ENCODE measurements around the gene SAMD14. TPM values are rescaled to one million over a fixed set of nuclear protein-coding genes. Genes with fewer than 3 reads are reported as not detected.
A peak's percentile ranks its signal among the peaks of the same experiment; 100 is the strongest.

The SAMD14 gene
- total RNA-seq, 1 experiment from 2014 or later = not detected

GRCh38 chr17:50172936-50173334, 43.0 kb upstream of the SAMD14 start:
- Mint-ChIP-seq H3K4me1 (ENCODE audit: low read depth, unreplicated experiment) (peaks cover 29% of the 10 kb centered on the region), H3K4me3 (ENCODE audit: low read depth, unreplicated experiment) (no peak overlapping the region), H3K27ac (ENCODE audit: unreplicated experiment) (no peak overlapping the region), H3K27me3 (ENCODE audit: unreplicated experiment) (peaks cover 20% of the 10 kb centered on the region), H3K36me3 (ENCODE audit: insufficient read depth, unreplicated experiment) (no peaks in the 10 kb centered on the region), H3K9me3 (ENCODE audit: low read depth, unreplicated experiment) (no peaks in the 10 kb centered on the region)
- no peak for DNase-seq
- CTCF ChIA-PET = interaction anchor here (0.7 kb wide), 1 partner anchor 117 kb away, joined by 3 read pairs; no protein-coding TSS in a partner anchor
- TF ChIP-seq CTCF (IDR thresholded peaks at IDR 0.05; ENCODE audit: unreplicated experiment) = no peak
- intact Hi-C loops (cut with micrococcal nuclease; ENCODE audit: unreplicated experiment) = no loop called here
- no TSS peak for BruUV-seq (replicated peaks)

- intact Hi-C loops (cut with micrococcal nuclease; ENCODE audit: unreplicated experiment) = no loop called here
- peaks cover 28% of the 10 kb centered on the region for H3K27me3 Mint-ChIP-seq (ENCODE audit: unreplicated experiment)
- TF ChIP-seq CTCF (IDR thresholded peaks at IDR 0.05; ENCODE audit: unreplicated experiment) = no peak
- CTCF ChIA-PET = no interaction called here
- no TSS peak for BruUV-seq (replicated peaks)
- H3K27ac Mint-ChIP-seq (ENCODE audit: unreplicated experiment) = no peak overlapping the region
- H3K4me1 Mint-ChIP-seq (ENCODE audit: low read depth, unreplicated experiment) = peaks cover 22% of the 10 kb centered on the region
- H3K36me3 Mint-ChIP-seq (ENCODE audit: insufficient read depth, unreplicated experiment) = no peaks in the 10 kb centered on the region
- H3K4me3 Mint-ChIP-seq (ENCODE audit: low read depth, unreplicated experiment) = no peak overlapping the region
- DNase-seq = no peak
- no peaks in the 10 kb centered on the region for H3K9me3 Mint-ChIP-seq (ENCODE audit: low read depth, unreplicated experiment)
These were observed 42.2 kb upstream of the SAMD14 start for GRCh38 chr17:50172130-50172529.

- H3K27me3 Mint-ChIP-seq (ENCODE audit: unreplicated experiment) = peaks cover 28% of the 10 kb centered on the region
- no peaks in the 10 kb centered on the region for H3K36me3 Mint-ChIP-seq (ENCODE audit: insufficient read depth, unreplicated experiment)
- H3K9me3 Mint-ChIP-seq (ENCODE audit: low read depth, unreplicated experiment) = no peaks in the 10 kb centered on the region
- no peak for DNase-seq
- peaks cover 20% of the 10 kb centered on the region for H3K4me1 Mint-ChIP-seq (ENCODE audit: low read depth, unreplicated experiment)
- H3K27ac Mint-ChIP-seq (ENCODE audit: unreplicated experiment) = no peak overlapping the region
- intact Hi-C loops (cut with micrococcal nuclease; ENCODE audit: unreplicated experiment) = no loop called here
- no peak for TF ChIP-seq CTCF (IDR thresholded peaks at IDR 0.05; ENCODE audit: unreplicated experiment)
- CTCF ChIA-PET = interaction anchor here (1.3 to 2.7 kb wide), 2 partner anchors 19 to 29 kb away, joined by 5 to 18 read pairs; no protein-coding TSS in a partner anchor
- no peak overlapping the region for H3K4me3 Mint-ChIP-seq (ENCODE audit: low read depth, unreplicated experiment)
- BruUV-seq (replicated peaks) = no TSS peak
These were observed 41.6 kb upstream of the SAMD14 start for GRCh38 chr17:50171371-50172071.

- no peak for TF ChIP-seq CTCF (IDR thresholded peaks at IDR 0.05; ENCODE audit: unreplicated experiment)
- no peaks in the 10 kb centered on the region for H3K9me3 Mint-ChIP-seq (ENCODE audit: low read depth, unreplicated experiment)
- H3K4me3 Mint-ChIP-seq (ENCODE audit: low read depth, unreplicated experiment) = no peak overlapping the region
- peak; percentile 48 for DNase-seq
- H3K27ac Mint-ChIP-seq (ENCODE audit: unreplicated experiment) = no peak overlapping the region
- peaks cover 16% of the 10 kb centered on the region for H3K4me1 Mint-ChIP-seq (ENCODE audit: low read depth, unreplicated experiment)
- CTCF ChIA-PET = interaction anchor here (1.3 to 2.7 kb wide), 6 partner anchors 10 to 127 kb away, joined by 3 to 46 read pairs (median 6); no protein-coding TSS in a partner anchor
- no peaks in the 10 kb centered on the region for H3K36me3 Mint-ChIP-seq (ENCODE audit: insufficient read depth, unreplicated experiment)
- intact Hi-C loops (cut with micrococcal nuclease; ENCODE audit: unreplicated experiment) = no loop called here
- no TSS peak for BruUV-seq (replicated peaks)
- H3K27me3 Mint-ChIP-seq (ENCODE audit: unreplicated experiment) = peaks cover 35% of the 10 kb centered on the region
These were observed 40.9 kb upstream of the SAMD14 start for GRCh38 chr17:50170662-50171370.
